Measurements from ENCODE around the gene IFNA21.
"Not testable (repeated sequence)": the region's sequence is repeated elsewhere in the genome, so short reads cannot be mapped to it uniquely, and the experiment has no call there.

GRCh38 chr9:21207043-21207442, 40.6 kb upstream of the IFNA21 start, which contains the start of gene IFNA10:
- not testable (repeated sequence) for TF ChIP-seq ATF3 (IDR thresholded peaks at IDR 0.05; ENCODE audit: insufficient read depth, low read depth, low read length); GTF2F1 (IDR thresholded peaks at IDR 0.05; ENCODE audit: borderline replicate concordance, low read depth, low read length); CTCF (IDR thresholded peaks at IDR 0.05; ENCODE audit: control extremely low read depth in 1 of 3, insufficient read depth in 1 of 3, low read depth in 1 of 3, low read length in 3 of 3); CBX5 (IDR thresholded peaks at IDR 0.05; ENCODE audit: low read depth, low read length); SIN3A (conservative IDR thresholded peaks at IDR 0.05 in 1 of 2, IDR thresholded peaks at IDR 0.05 in 1 of 2; ENCODE audit: low read depth in 1 of 2, low read length in 2 of 2); ZNF274 (IDR thresholded peaks at IDR 0.05; ENCODE audit: borderline replicate concordance, extremely low read depth, low read length); POLR2A (IDR thresholded peaks at IDR 0.05; ENCODE audit: control extremely low read depth in 1 of 2, low read depth in 2 of 2, low read length in 2 of 2); EP300 (IDR thresholded peaks at IDR 0.05; ENCODE audit: borderline replicate concordance in 1 of 2, low read depth in 2 of 2, low read length in 2 of 2); EZH2 (IDR thresholded peaks at IDR 0.05; ENCODE audit: low read depth, low read length, severe bottlenecking); MAX (IDR thresholded peaks at IDR 0.05); GABPA (IDR thresholded peaks at IDR 0.05; ENCODE audit: borderline replicate concordance, insufficient read depth, low read length); CHD2 (IDR thresholded peaks at IDR 0.05; ENCODE audit: low read length)

Data from H1 (cell line).